GM23338 (cell line): Measurements from ENCODE around the gene BET1.

Source experiments
- CREB1 ChIP-seq: fragments of 250-450 bp; sonication (Bioruptor Pico); IDR thresholded peaks from 2 replicates; pipeline ENCODE4 v1.5.0; 2020; ENCODE audit warnings: low read depth, mild to moderate bottlenecking, moderate library complexity
- POLR2AphosphoS5 ChIP-seq: IDR thresholded peaks from 2 replicates; pipeline ENCODE4 v1.6.1; 2016; ENCODE audit warnings: antibody characterized with exemption, low read depth
- TF ChIP-seq, protein P1 (sequence below), 2 experiments: fragments of 200-600 bp in 1 of 2; sonication (generic) in 1 of 2; conservative IDR thresholded peaks; 2 replicates each; pipeline versions ENCODE4 v1.5.1 to v1.6.1; 2016 to 2017; ENCODE audit warnings: antibody characterized with exemption in 2 of 2, low read depth in 2 of 2, mild to moderate bottlenecking in 2 of 2, moderate library complexity in 1 of 2
- TF ChIP-seq, protein P2 (sequence below): IDR thresholded peaks from one replicate; pipeline ENCODE4 v1.6.1; 2018; ENCODE audit warnings: antibody characterized with exemption; ENCODE audit not compliant: unreplicated experiment

DNA sequence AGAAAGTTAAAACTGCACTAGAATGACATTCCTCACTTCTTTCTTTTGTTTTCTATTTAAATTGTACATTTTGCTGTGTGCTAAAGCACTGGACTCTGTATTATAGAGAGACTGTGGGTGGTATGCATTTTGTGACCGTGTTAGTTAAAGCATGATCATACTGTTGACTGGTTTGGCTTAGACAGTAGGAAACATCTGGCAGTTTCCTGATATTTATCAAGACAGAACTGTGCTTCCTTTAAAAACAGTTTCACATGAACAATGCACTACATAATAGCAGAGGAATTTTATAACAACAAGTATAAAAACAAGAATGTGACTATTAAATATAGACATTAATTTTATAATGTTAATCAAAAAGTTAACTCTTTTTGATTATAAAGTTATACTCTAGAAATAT is 59.5 kb downstream of the BET1 start:
- TF ChIP-seq POLR2AphosphoS5 (no peak), CREB1 (CRISPR knock-in tag) (no peak)
- TF ChIP-seq, protein P1, sequence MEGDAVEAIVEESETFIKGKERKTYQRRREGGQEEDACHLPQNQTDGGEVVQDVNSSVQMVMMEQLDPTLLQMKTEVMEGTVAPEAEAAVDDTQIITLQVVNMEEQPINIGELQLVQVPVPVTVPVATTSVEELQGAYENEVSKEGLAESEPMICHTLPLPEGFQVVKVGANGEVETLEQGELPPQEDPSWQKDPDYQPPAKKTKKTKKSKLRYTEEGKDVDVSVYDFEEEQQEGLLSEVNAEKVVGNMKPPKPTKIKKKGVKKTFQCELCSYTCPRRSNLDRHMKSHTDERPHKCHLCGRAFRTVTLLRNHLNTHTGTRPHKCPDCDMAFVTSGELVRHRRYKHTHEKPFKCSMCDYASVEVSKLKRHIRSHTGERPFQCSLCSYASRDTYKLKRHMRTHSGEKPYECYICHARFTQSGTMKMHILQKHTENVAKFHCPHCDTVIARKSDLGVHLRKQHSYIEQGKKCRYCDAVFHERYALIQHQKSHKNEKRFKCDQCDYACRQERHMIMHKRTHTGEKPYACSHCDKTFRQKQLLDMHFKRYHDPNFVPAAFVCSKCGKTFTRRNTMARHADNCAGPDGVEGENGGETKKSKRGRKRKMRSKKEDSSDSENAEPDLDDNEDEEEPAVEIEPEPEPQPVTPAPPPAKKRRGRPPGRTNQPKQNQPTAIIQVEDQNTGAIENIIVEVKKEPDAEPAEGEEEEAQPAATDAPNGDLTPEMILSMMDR (conservative IDR thresholded peaks at IDR 0.05; ENCODE audit: low read depth in 2 of 2) = no peak
- TF ChIP-seq, protein P2, sequence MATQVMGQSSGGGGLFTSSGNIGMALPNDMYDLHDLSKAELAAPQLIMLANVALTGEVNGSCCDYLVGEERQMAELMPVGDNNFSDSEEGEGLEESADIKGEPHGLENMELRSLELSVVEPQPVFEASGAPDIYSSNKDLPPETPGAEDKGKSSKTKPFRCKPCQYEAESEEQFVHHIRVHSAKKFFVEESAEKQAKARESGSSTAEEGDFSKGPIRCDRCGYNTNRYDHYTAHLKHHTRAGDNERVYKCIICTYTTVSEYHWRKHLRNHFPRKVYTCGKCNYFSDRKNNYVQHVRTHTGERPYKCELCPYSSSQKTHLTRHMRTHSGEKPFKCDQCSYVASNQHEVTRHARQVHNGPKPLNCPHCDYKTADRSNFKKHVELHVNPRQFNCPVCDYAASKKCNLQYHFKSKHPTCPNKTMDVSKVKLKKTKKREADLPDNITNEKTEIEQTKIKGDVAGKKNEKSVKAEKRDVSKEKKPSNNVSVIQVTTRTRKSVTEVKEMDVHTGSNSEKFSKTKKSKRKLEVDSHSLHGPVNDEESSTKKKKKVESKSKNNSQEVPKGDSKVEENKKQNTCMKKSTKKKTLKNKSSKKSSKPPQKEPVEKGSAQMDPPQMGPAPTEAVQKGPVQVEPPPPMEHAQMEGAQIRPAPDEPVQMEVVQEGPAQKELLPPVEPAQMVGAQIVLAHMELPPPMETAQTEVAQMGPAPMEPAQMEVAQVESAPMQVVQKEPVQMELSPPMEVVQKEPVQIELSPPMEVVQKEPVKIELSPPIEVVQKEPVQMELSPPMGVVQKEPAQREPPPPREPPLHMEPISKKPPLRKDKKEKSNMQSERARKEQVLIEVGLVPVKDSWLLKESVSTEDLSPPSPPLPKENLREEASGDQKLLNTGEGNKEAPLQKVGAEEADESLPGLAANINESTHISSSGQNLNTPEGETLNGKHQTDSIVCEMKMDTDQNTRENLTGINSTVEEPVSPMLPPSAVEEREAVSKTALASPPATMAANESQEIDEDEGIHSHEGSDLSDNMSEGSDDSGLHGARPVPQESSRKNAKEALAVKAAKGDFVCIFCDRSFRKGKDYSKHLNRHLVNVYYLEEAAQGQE = no peak
